HG02610 (cell line): ENCODE measurements around the gene CX3CL1.
"Not testable (repeated sequence)": the region's sequence is repeated elsewhere in the genome, so short reads cannot be mapped to it uniquely, and the experiment has no call there.

Source experiments
- ATAC-seq: cut with Tn5 transposase; IDR thresholded peaks from one replicate; pipeline ENCODE4 v1.9.1; 2021; ENCODE audit warnings: mild to moderate bottlenecking, moderate library complexity; ENCODE audit not compliant: unreplicated experiment

CX3CL1 gene

DNA sequence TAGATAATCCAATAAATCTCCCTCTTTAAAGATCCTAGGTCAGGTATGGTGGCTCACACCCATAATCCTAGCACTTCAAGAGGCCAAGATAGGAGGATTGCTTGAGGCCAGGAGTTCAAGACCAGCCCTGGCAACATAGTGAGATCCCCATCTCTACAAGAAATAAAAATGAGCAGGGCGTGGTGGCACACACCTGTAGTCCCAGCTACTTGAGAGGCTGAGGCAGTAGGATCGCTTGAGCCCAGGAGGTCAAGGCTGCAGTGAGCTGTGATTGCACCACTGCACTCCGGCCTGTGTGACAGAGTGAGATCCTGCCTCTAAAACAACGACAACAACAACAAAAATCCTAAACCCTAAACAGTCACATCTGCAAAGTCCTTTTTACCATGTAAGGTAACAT, 15.7 kb upstream of the CX3CL1 start:
- no peak for ATAC-seq

- peak; percentile 55 for ATAC-seq
These were observed 14.8 kb upstream of the CX3CL1 start for GRCh38 chr16:57357330-57358085.

- no peak for ATAC-seq
These were observed 14.2 kb upstream of the CX3CL1 start for GRCh38 chr16:57358086-57358420.

DNA sequence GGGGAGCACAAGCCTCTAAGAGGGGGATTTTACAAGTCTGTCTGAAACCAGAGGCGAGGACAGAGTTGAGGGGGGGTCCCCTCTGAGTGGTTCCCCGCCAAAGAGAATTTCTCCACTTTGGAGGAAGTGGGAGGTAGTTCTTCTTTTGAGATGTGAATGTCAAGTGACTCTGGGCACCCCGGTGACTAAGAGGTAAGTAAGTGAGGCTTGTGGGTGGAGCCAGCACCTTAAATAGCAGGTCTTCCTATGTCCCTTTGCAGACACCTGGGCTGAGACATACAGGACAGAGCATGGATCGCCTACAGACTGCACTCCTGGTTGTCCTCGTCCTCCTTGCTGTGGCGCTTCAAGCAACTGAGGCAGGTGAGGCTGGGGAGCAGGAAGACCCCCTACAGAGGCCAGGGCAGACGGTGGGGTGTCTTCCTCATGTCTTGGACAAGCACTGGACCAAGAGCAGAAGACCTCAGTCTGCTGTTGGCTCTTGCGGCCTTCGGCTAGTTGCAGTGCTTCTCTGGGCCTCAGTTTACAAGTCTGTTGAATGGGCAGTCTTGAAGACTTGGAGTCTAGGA, 13.7 kb upstream of the CX3CL1 start, which contains the start of gene CCL22:
CCL22 (plus strand) TSS at position 257 of the 569 bp plus-strand sequence; CDS start at position 291, 34 bp downstream.
- ATAC-seq = peak; percentile 66

- no peak for ATAC-seq
These were observed 11.9 kb upstream of the CX3CL1 start for GRCh38 chr16:57360321-57360935.

DNA sequence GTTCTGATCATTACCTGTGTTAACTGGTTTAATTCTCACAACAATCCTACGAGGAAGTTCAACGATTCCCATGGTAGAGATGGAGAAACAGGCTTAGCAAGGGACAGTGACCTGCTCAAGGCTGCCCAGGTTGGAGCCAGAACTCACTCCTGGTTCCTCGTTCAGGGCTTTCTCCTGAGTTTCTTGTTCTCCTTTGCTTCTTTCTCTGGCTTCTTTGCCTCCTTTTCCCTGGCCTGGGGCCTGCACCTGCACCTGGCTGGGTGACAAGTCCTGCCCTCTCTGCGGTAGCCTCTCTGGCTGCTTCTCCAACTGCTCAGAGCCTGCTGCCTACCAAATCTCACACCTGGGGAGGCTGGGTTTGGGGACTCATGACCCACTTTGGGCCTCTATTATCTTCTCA, 10.9 kb upstream of the CX3CL1 start:
- no peak for ATAC-seq

DNA sequence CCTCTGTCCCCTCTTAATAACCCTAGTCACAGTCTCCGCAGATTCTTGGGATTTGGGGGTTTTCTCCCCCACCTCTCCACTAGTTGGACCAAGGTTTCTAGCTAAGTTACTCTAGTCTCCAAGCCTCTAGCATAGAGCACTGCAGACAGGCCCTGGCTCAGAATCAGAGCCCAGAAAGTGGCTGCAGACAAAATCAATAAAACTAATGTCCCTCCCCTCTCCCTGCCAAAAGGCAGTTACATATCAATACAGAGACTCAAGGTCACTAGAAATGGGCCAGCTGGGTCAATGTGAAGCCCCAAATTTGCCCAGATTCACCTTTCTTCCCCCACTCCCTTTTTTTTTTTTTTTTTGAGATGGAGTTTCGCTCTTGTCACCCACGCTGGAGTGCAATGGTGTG, 8.1 kb upstream of the CX3CL1 start:
- no peak for ATAC-seq

GRCh38 chr16:57366544-57367040, 5.7 kb upstream of the CX3CL1 start:
- no peak for ATAC-seq

GRCh38 chr16:57367116-57367752, 5.1 kb upstream of the CX3CL1 start:
- no peak for ATAC-seq

- no peak for ATAC-seq
These were observed 557 bp upstream of the CX3CL1 start for GRCh38 chr16:57371494-57372371.

DNA sequence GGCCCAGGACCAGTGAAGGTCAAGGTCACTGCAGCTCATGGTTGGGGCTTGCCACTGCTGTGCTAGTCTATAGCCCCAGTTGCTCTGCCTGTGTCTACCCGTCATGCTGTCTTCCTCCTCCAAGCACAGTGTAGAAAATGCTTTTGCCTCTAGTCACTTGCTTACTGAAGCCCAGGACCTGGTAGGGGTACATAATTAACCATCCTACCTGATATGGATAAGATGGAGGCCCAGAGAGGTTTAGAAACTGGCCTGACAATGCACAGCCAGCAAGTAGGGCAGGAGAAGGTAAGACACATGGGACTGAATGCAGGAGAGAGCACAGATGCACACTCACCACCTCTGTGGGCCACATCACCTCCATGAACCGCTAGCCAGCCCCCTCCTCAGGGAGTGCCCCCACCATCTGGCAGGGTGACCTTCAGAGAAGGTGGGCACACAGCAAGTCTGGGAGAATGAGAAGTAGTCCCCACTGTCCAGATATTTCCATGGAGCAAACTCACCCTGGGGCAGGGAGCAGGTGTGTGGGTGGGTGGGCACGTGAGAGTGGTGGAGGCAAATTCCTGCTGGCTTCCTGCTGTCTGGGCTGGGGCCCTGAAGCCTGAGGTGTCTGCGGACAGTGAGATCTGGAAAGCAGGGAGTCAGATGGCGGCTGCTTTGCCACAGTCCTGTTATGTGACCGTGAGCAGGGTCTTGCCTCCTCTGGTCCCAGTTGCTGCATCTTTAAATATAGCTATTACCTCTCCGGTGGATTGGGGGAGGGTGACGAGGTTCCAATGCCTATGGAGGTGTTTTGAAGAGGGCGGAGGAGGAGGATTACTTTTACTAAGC, 1.0 kb downstream of the CX3CL1 start:
- ATAC-seq = no peak

- no peak for ATAC-seq
These were observed 1.8 kb downstream of the CX3CL1 start for GRCh38 chr16:57374067-57374534.

- not testable (repeated sequence) for ATAC-seq
These were observed 2.7 kb downstream of the CX3CL1 start for GRCh38 chr16:57374925-57375465.

GRCh38 chr16:57376313-57376818, 4.1 kb downstream of the CX3CL1 start:
- ATAC-seq = no peak

DNA sequence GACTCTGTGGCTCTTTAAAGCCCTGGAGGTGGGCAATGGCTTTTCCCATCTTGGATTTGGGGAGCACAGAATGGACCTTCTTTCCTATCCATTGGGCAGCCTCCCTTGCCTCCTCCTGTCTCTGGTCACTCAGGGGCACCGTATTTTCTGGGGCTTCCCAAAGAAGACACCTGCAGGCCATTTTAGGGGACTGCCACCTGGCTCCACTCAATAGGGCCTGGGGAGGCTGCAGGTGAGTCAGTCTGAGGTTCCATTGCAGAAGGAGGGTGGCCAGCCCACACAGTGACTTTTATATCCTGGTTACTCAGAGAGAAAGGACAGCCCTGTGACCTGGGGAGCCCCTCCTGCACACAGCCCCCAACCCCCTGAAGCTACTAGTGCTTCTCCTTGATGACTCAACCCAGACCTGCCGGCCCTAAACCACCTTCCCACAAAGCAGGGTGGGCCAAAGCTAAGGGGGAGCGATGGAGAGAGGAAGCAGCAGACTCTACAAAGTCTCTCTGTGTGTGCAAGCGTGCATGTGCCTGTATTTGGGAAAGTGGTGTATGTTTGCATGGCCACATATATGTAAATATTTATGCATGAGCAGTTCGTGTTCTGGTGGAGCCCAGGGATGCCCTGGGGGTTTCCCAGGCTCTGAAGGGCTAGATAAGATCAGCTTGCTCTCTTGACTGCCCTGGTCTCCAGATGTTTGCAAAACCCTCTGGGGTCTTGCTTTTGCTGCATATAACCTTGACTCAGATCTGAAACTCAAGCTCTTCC, 5.0 kb downstream of the CX3CL1 start:
- peak; percentile 92 for ATAC-seq

DNA sequence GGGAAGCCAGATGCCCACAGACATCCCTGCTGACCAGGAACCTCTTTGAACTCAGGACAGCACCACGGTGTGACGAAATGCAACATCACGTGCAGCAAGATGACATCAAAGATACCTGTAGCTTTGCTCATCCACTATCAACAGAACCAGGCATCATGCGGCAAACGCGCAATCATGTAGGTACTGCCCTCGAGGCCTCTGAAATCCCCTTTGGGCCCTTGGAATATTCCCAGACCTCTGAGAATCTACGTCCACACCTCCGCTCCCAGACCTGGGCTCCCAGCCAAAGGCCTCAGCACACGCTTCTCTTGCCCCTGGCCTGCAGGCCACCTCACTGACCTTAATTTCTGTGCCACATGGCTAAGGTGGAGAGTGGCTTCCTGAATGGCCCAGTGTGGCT, 7.3 kb downstream of the CX3CL1 start:
- no peak for ATAC-seq

DNA sequence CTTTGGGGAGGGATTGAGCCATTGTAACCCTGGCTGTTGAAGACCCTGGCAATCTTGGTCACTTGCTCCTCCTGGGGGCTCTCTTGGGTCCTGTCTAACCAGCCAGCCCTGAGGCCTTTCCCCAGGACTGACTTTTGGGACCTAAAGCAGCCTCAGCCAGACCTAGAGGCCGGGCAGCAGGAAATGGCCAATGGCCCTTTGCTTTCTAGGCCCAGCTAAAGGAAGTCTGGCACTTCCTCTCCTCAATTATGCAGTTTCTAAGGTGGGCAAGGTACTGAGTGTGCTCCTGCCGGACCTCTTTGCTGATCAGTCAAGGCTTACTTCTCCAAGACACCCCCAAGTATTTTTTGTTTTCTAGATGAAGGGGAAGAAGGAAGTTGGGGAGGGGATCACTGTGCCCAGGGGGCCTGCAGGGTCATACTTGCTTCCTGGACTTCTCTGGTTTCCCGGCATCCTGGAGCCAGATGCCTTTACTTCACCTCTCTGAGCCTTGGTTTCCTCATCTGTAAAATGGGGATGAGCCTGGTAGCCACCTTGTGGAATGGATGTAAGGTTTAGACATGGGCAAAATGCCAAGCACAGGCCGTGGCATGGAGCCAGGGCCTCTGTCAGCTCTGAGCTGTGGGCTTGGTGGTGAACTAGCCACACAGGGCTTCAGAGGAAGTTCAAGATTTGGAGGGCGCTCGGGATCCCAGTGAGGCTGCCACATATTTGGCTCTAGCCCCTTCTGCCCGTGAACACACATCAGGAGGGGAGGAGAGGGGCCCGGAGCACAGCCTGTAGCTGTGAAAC, 8.6 kb downstream of the CX3CL1 start:
- no peak for ATAC-seq
